DND-41 (cell line): ENCODE measurements around the gene MRPL4.

Source experiments
- ATAC-seq: fragments of 200-7000 bp; cut with Tn5 transposase; 3 replicates; pipeline ENCODE4 v1.9.1; 2021; ENCODE audit warnings: low read depth; ENCODE audit not compliant: insufficient read depth
- DNase-seq: peaks from one replicate; pipeline ENCODE4 v3.0.0-alpha.2; 2020
- H2AFZ ChIP-seq: 2 replicates; pipeline ENCODE4 v1.6.0; 2012; ENCODE audit warnings: low read depth, low read length
- H3K27ac ChIP-seq: 2 replicates; pipeline ENCODE4 v1.5.1; 2012; ENCODE audit warnings: low read length, inconsistent platforms
- H3K27me3 ChIP-seq: fragments of 200-600 bp; sonication (generic); 2 replicates; pipeline ENCODE4 v1.6.0; 2012; ENCODE audit warnings: low read length, mild to moderate bottlenecking, inconsistent platforms; ENCODE audit not compliant: insufficient read depth, poor library complexity
- H3K36me3 ChIP-seq: 2 replicates; pipeline ENCODE4 v1.5.1; 2012; ENCODE audit warnings: low read length, inconsistent platforms; ENCODE audit not compliant: insufficient read depth
- H3K4me1 ChIP-seq: 2 replicates; pipeline ENCODE4 v1.5.1; 2012; ENCODE audit warnings: mild to moderate bottlenecking, low read length; ENCODE audit not compliant: insufficient read depth
- H3K4me2 ChIP-seq: 2 replicates; pipeline ENCODE4 v1.6.0; 2012; ENCODE audit warnings: mild to moderate bottlenecking, moderate library complexity, low read length, inconsistent platforms; ENCODE audit not compliant: insufficient read depth
- H3K4me3 ChIP-seq, 2 experiments: fragments of 200-600 bp in 1 of 2; shearing (Covaris generic) in 1 of 2; 2 replicates each; pipeline ENCODE4 v1.5.1; 2012 to 2016; ENCODE audit warnings: inconsistent platforms in 2 of 2, low read length in 2 of 2, mild to moderate bottlenecking in 2 of 2, low read depth in 1 of 2, moderate library complexity in 1 of 2
- H3K79me2 ChIP-seq: 2 replicates; pipeline ENCODE4 v1.6.0; 2012; ENCODE audit warnings: low read length, inconsistent platforms; ENCODE audit not compliant: insufficient read depth
- H3K9ac ChIP-seq: 2 replicates; pipeline ENCODE4 v1.6.0; 2012; ENCODE audit warnings: low read depth, mild to moderate bottlenecking, inconsistent platforms, low read length, moderate library complexity
- H3K9me3 ChIP-seq: 2 replicates; pipeline ENCODE4 v1.5.1; 2012; ENCODE audit warnings: low read length, moderate library complexity, mild to moderate bottlenecking, inconsistent platforms; ENCODE audit not compliant: insufficient read depth, severe bottlenecking
- H4K20me1 ChIP-seq: 2 replicates; pipeline ENCODE4 v1.6.0; 2012; ENCODE audit warnings: low read length; ENCODE audit not compliant: insufficient read depth
- CTCF ChIP-seq: IDR thresholded peaks from 2 replicates; pipeline ENCODE4 v1.5.1; 2012; ENCODE audit warnings: borderline replicate concordance, low read length, moderate library complexity, mild to moderate bottlenecking; ENCODE audit not compliant: poor library complexity, severe bottlenecking; ENCODE audit errors: extremely low read depth
- EZH2 ChIP-seq: IDR thresholded peaks from 3 replicates; pipeline ENCODE4 v1.6.1; 2012; ENCODE audit warnings: borderline replicate concordance, low read depth, mild to moderate bottlenecking, moderate library complexity, low read length, inconsistent platforms; ENCODE audit not compliant: severe bottlenecking

Gene MRPL4

GRCh38 chr19:10269333-10270179 lies 17.5 kb downstream of the MRPL4 start:
- Histone ChIP-seq H2AFZ (peak overlapping the region; percentile 89), H3K79me2 (no peaks in the 10 kb centered on the region), H3K4me3 (peak overlapping the region in 1 of 2 experiments; percentile 70; a peak in 1 of 4 replicates), H3K9ac (peak overlapping the region; percentile 58; the same call in 1 of the 2 replicates), H4K20me1 (no peaks in the 10 kb centered on the region), H3K27me3 (peaks cover 5% of the 10 kb centered on the region), H3K4me2 (peak overlapping the region; percentile 70), H3K9me3 (no peaks in the 10 kb centered on the region), H3K27ac (no peak overlapping the region), H3K36me3 (0 out of 2 replicates have a peak, but pooled peaks cover under 1% of the 10 kb centered on the region), H3K4me1 (peaks cover 32% of the 10 kb centered on the region)
- no peak for TF ChIP-seq EZH2
- TF ChIP-seq CTCF, result peak; percentile 95
- ATAC-seq (peak; percentile 77), DNase-seq (peak; percentile 86)

GRCh38 chr19:10270180-10270615 lies 18.2 kb downstream of the MRPL4 start:
- peak overlapping the region; percentile 58 for H3K9ac ChIP-seq
- peaks cover 32% of the 10 kb centered on the region for H3K4me1 ChIP-seq
- H4K20me1 ChIP-seq, result no peaks in the 10 kb centered on the region
- no peak for DNase-seq
- peak overlapping the region; percentile 65 for H3K27ac ChIP-seq
- H3K4me3 ChIP-seq, result peak overlapping the region; percentile 26 to 70; a peak in 2 of 4 replicates
- peak overlapping the region; percentile 89 for H2AFZ ChIP-seq
- H3K79me2 ChIP-seq, result no peaks in the 10 kb centered on the region
- peaks cover 5% of the 10 kb centered on the region; the same call in 1 of the 2 replicates for H3K36me3 ChIP-seq
- no peak for TF ChIP-seq CTCF
- TF ChIP-seq EZH2, result no peak
- peak overlapping the region; percentile 70 for H3K4me2 ChIP-seq
- H3K27me3 ChIP-seq, result peaks cover 5% of the 10 kb centered on the region
- no peaks in the 10 kb centered on the region for H3K9me3 ChIP-seq
- no peak for ATAC-seq

- no peaks in the 10 kb centered on the region for H4K20me1 ChIP-seq
- peak within 1 kb of the TSS; percentile 70 for H3K4me2 ChIP-seq
- H3K27me3 ChIP-seq, result peaks cover 5% of the 10 kb centered on the region
- TF ChIP-seq CTCF (peak; percentile 24), EZH2 (no peak)
- no peaks in the 10 kb centered on the region for H3K9me3 ChIP-seq
- peak within 1 kb of the TSS; percentile 58 for H3K9ac ChIP-seq
- H3K27ac ChIP-seq, result peak within 1 kb of the TSS; percentile 65
- no peaks in the 10 kb centered on the region for H3K79me2 ChIP-seq
- H3K36me3 ChIP-seq, result peaks cover 5% of the 10 kb centered on the region; the same call in 1 of the 2 replicates
- H3K4me3 ChIP-seq, result peak within 1 kb of the TSS; percentile 26 to 70
- H2AFZ ChIP-seq, result peak within 1 kb of the TSS; percentile 89
- peaks cover 32% of the 10 kb centered on the region for H3K4me1 ChIP-seq
- ATAC-seq (peak; percentile 91), DNase-seq (peak; percentile 80)
Observed at GRCh38 chr19:10270616-10271394, 18.8 kb downstream of the MRPL4 start, which contains the start of gene ICAM1. TSS of gene ICAM1 (plus strand) at chr19:10271120. CDS start at chr19:10271160, 40 bp downstream.
